ENCODE results near the gene OTUD7B.
A peak's percentile ranks its signal among the peaks of the same experiment; 100 is the strongest.

The OTUD7B gene

GRCh38 chr1:150012611-150013010 lies 2.1 kb upstream of the OTUD7B start:
- Histone ChIP-seq H2BK5ac (ENCODE audit: low read length) (no peak overlapping the region), H3K79me2 (ENCODE audit: control insufficient read depth, insufficient read depth, low read length) (peaks cover 4% of the 10 kb centered on the region), H3K18ac (ENCODE audit: low read length) (no peak overlapping the region), H4K5ac (ENCODE audit: low read length) (no peak overlapping the region), H3K4me1 (ENCODE audit: control insufficient read depth, low read depth, low read length) (no peaks in the 10 kb centered on the region), H4K8ac (ENCODE audit: low read depth, low read length) (no peak overlapping the region), H3K4me2 (ENCODE audit: low read length) (no peak overlapping the region), H3K9ac (ENCODE audit: low read length) (no peak overlapping the region), H3K56ac (ENCODE audit: low read length) (no peak overlapping the region), H3K27me3 (ENCODE audit: insufficient read depth, low read length, poor library complexity) (peaks cover 2% of the 10 kb centered on the region), H3K4me3 (ENCODE audit: low read length) (no peak overlapping the region), H2BK15ac (replicated peaks; ENCODE audit: low read depth) (no peak overlapping the region), H3K36me3 (ENCODE audit: control insufficient read depth, insufficient read depth, low read length) (no peaks in the 10 kb centered on the region), H3K79me1 (ENCODE audit: low read length) (peaks cover 4% of the 10 kb centered on the region), H2BK120ac (ENCODE audit: low read depth, low read length) (no peak overlapping the region), H3K23ac (ENCODE audit: low read length) (no peak overlapping the region), H3K27ac (ENCODE audit: low read depth, low read length) (no peak overlapping the region), H2AK5ac (ENCODE audit: low read length) (no peak overlapping the region), H3K4ac (ENCODE audit: low read depth, low read length) (no peak overlapping the region)
- WGBS (ENCODE audit: extremely low coverage, insufficient coverage, low lambda C conversion rate): no CpG with 5 or more reads among the region's 1 CpG
- no peak for DNase-seq

- Histone ChIP-seq H2AK5ac (ENCODE audit: low read length) (no peak overlapping the region), H2BK5ac (ENCODE audit: low read length) (peak overlapping the region; percentile 51), H4K5ac (ENCODE audit: low read length) (no peak overlapping the region), H3K9ac (ENCODE audit: low read length) (peak overlapping the region; percentile 76), H3K4me1 (ENCODE audit: control insufficient read depth, low read depth, low read length) (no peaks in the 10 kb centered on the region), H3K4ac (ENCODE audit: low read depth, low read length) (peak overlapping the region; percentile 29), H4K8ac (ENCODE audit: low read depth, low read length) (no peak overlapping the region), H3K23ac (ENCODE audit: low read length) (no peak overlapping the region), H3K79me2 (ENCODE audit: control insufficient read depth, insufficient read depth, low read length) (peaks cover 5% of the 10 kb centered on the region), H3K56ac (ENCODE audit: low read length) (peak overlapping the region; percentile 87), H3K4me3 (ENCODE audit: low read length) (peak overlapping the region; percentile 73), H3K27ac (ENCODE audit: low read depth, low read length) (peak overlapping the region; percentile 96), H2BK15ac (replicated peaks; ENCODE audit: low read depth) (no peak overlapping the region), H3K36me3 (ENCODE audit: control insufficient read depth, insufficient read depth, low read length) (no peaks in the 10 kb centered on the region), H3K79me1 (ENCODE audit: low read length) (peaks cover 7% of the 10 kb centered on the region), H3K18ac (ENCODE audit: low read length) (peak overlapping the region; percentile 72), H3K4me2 (ENCODE audit: low read length) (peak overlapping the region; percentile 77), H2BK120ac (ENCODE audit: low read depth, low read length) (no peak overlapping the region), H3K27me3 (ENCODE audit: insufficient read depth, low read length, poor library complexity) (no peaks in the 10 kb centered on the region)
- DNase-seq: peak; percentile 75
- no CpG with 5 or more reads among the region's 29 CpGs for WGBS (ENCODE audit: extremely low coverage, insufficient coverage, low lambda C conversion rate)
Measured at GRCh38 chr1:150009604-150010392, 728 bp downstream of the OTUD7B start.

GRCh38 chr1:150008699-150009098 lies 1.8 kb downstream of the OTUD7B start:
- Histone ChIP-seq H3K4me3 (ENCODE audit: low read length) (no peak overlapping the region), H2BK120ac (ENCODE audit: low read depth, low read length) (no peak overlapping the region), H2BK5ac (ENCODE audit: low read length) (no peak overlapping the region), H4K5ac (ENCODE audit: low read length) (no peak overlapping the region), H3K79me1 (ENCODE audit: low read length) (peaks cover 7% of the 10 kb centered on the region), H2AK5ac (ENCODE audit: low read length) (no peak overlapping the region), H3K23ac (ENCODE audit: low read length) (no peak overlapping the region), H2BK15ac (replicated peaks; ENCODE audit: low read depth) (peak overlapping the region; percentile 57), H3K4me1 (ENCODE audit: control insufficient read depth, low read depth, low read length) (no peaks in the 10 kb centered on the region), H3K79me2 (ENCODE audit: control insufficient read depth, insufficient read depth, low read length) (peaks cover 5% of the 10 kb centered on the region), H3K27ac (ENCODE audit: low read depth, low read length) (no peak overlapping the region), H3K56ac (ENCODE audit: low read length) (no peak overlapping the region), H3K9ac (ENCODE audit: low read length) (peak overlapping the region; percentile 76), H3K4ac (ENCODE audit: low read depth, low read length) (no peak overlapping the region), H3K27me3 (ENCODE audit: insufficient read depth, low read length, poor library complexity) (no peaks in the 10 kb centered on the region), H3K36me3 (ENCODE audit: control insufficient read depth, insufficient read depth, low read length) (no peaks in the 10 kb centered on the region), H3K4me2 (ENCODE audit: low read length) (peak overlapping the region; percentile 54), H4K8ac (ENCODE audit: low read depth, low read length) (no peak overlapping the region), H3K18ac (ENCODE audit: low read length) (no peak overlapping the region)
- no peak for DNase-seq
- WGBS (ENCODE audit: extremely low coverage, insufficient coverage, low lambda C conversion rate): no CpG with 5 or more reads among the region's 6 CpGs

GRCh38 chr1:150006881-150007421 lies 3.6 kb downstream of the OTUD7B start:
- H3K18ac ChIP-seq (ENCODE audit: low read length): no peak overlapping the region
- H3K36me3 ChIP-seq (ENCODE audit: control insufficient read depth, insufficient read depth, low read length): no peaks in the 10 kb centered on the region
- H3K27ac ChIP-seq (ENCODE audit: low read depth, low read length): no peak overlapping the region
- no peak overlapping the region for H3K23ac ChIP-seq (ENCODE audit: low read length)
- H2AK5ac ChIP-seq (ENCODE audit: low read length): no peak overlapping the region
- no peak overlapping the region for H3K4me3 ChIP-seq (ENCODE audit: low read length)
- no peak overlapping the region for H4K5ac ChIP-seq (ENCODE audit: low read length)
- H2BK5ac ChIP-seq (ENCODE audit: low read length): no peak overlapping the region
- DNase-seq: no peak
- no peak overlapping the region for H3K56ac ChIP-seq (ENCODE audit: low read length)
- no peaks in the 10 kb centered on the region for H3K27me3 ChIP-seq (ENCODE audit: insufficient read depth, low read length, poor library complexity)
- no peak overlapping the region for H3K4ac ChIP-seq (ENCODE audit: low read depth, low read length)
- H3K4me2 ChIP-seq (ENCODE audit: low read length): no peak overlapping the region
- H2BK120ac ChIP-seq (ENCODE audit: low read depth, low read length): no peak overlapping the region
- peaks cover 5% of the 10 kb centered on the region for H3K79me2 ChIP-seq (ENCODE audit: control insufficient read depth, insufficient read depth, low read length)
- WGBS (ENCODE audit: extremely low coverage, insufficient coverage, low lambda C conversion rate): no CpG with 5 or more reads among the region's 4 CpGs
- no peak overlapping the region for H2BK15ac ChIP-seq (replicated peaks; ENCODE audit: low read depth)
- H3K79me1 ChIP-seq (ENCODE audit: low read length): peaks cover 9% of the 10 kb centered on the region
- peaks cover 2% of the 10 kb centered on the region for H3K4me1 ChIP-seq (ENCODE audit: control insufficient read depth, low read depth, low read length)
- no peak overlapping the region for H4K8ac ChIP-seq (ENCODE audit: low read depth, low read length)
- H3K9ac ChIP-seq (ENCODE audit: low read length): no peak overlapping the region

GRCh38 chr1:150005606-150006005 lies 4.9 kb downstream of the OTUD7B start:
- H2BK15ac ChIP-seq (replicated peaks; ENCODE audit: low read depth): no peak overlapping the region
- H3K27ac ChIP-seq (ENCODE audit: low read depth, low read length): no peak overlapping the region
- H4K5ac ChIP-seq (ENCODE audit: low read length): no peak overlapping the region
- no peak overlapping the region for H3K9ac ChIP-seq (ENCODE audit: low read length)
- H3K79me1 ChIP-seq (ENCODE audit: low read length): peaks cover 13% of the 10 kb centered on the region
- H3K36me3 ChIP-seq (ENCODE audit: control insufficient read depth, insufficient read depth, low read length): no peaks in the 10 kb centered on the region
- no peak overlapping the region for H2BK120ac ChIP-seq (ENCODE audit: low read depth, low read length)
- H4K8ac ChIP-seq (ENCODE audit: low read depth, low read length): no peak overlapping the region
- no peak overlapping the region for H3K56ac ChIP-seq (ENCODE audit: low read length)
- no peak overlapping the region for H3K23ac ChIP-seq (ENCODE audit: low read length)
- no peak overlapping the region for H3K4me2 ChIP-seq (ENCODE audit: low read length)
- no CpG with 5 or more reads among the region's 2 CpGs for WGBS (ENCODE audit: extremely low coverage, insufficient coverage, low lambda C conversion rate)
- no peak for DNase-seq
- H3K4ac ChIP-seq (ENCODE audit: low read depth, low read length): no peak overlapping the region
- no peaks in the 10 kb centered on the region for H3K27me3 ChIP-seq (ENCODE audit: insufficient read depth, low read length, poor library complexity)
- H3K18ac ChIP-seq (ENCODE audit: low read length): no peak overlapping the region
- H2AK5ac ChIP-seq (ENCODE audit: low read length): no peak overlapping the region
- H2BK5ac ChIP-seq (ENCODE audit: low read length): no peak overlapping the region
- H3K79me2 ChIP-seq (ENCODE audit: control insufficient read depth, insufficient read depth, low read length): peaks cover 5% of the 10 kb centered on the region
- peaks cover 2% of the 10 kb centered on the region for H3K4me1 ChIP-seq (ENCODE audit: control insufficient read depth, low read depth, low read length)
- no peak overlapping the region for H3K4me3 ChIP-seq (ENCODE audit: low read length)

All from mesendoderm (in vitro differentiated cells).